Subcutaneous abdominal adipose tissue (tissue), 5 donors: Measurements from ENCODE around the gene OPN1MW3.
"Not testable (repeated sequence)": the region's sequence is repeated elsewhere in the genome, so short reads cannot be mapped to it uniquely, and the experiment has no call there.

ENCODE experiments used
- H3K27ac ChIP-seq: one replicate; pipeline ENCODE4 v1.7.0; 2013; ENCODE audit warnings: low read depth, mild to moderate bottlenecking, inconsistent platforms, low read length, moderate library complexity
- H3K27me3 ChIP-seq, 5 donors: one replicate each; pipeline ENCODE4 v1.7.0; 2013; ENCODE audit warnings: low read length in 5 of 5, inconsistent platforms in 1 of 5; ENCODE audit not compliant: control insufficient read depth in 5 of 5, insufficient read depth in 4 of 5
- H3K36me3 ChIP-seq, 5 donors: one replicate each; pipeline ENCODE4 v1.7.0; 2013; ENCODE audit warnings: low read length in 5 of 5; ENCODE audit not compliant: control insufficient read depth in 5 of 5, insufficient read depth in 5 of 5
- H3K4me1 ChIP-seq, 5 donors: one replicate each; pipeline ENCODE4 v1.7.0; 2013; ENCODE audit warnings: low read length in 5 of 5, mild to moderate bottlenecking in 3 of 5, moderate library complexity in 1 of 5; ENCODE audit not compliant: control insufficient read depth in 5 of 5, insufficient read depth in 5 of 5
- H3K4me3 ChIP-seq, 5 donors: one replicate each; pipeline ENCODE4 v1.7.0; 2013; ENCODE audit warnings: low read length in 5 of 5, low read depth in 1 of 5
- H3K9ac ChIP-seq, 5 donors: one replicate each; pipeline ENCODE4 v1.7.0; 2013; ENCODE audit warnings: low read length in 5 of 5, mild to moderate bottlenecking in 4 of 5, moderate library complexity in 3 of 5
- H3K9me3 ChIP-seq, 5 donors: one replicate each; pipeline ENCODE4 v1.7.0; 2013; ENCODE audit warnings: low read length in 5 of 5; ENCODE audit not compliant: control insufficient read depth in 5 of 5
- donor health status: healthy.
- donor health status: healthy.
- donor health status: healthy.
- donor health status: healthy.
- donor health status: healthy.

Gene OPN1MW3

GRCh38 chrX:154257282-154257681 lies at the start of gene OPN1MW3:
OPN1MW3 (plus strand) TSS chrX:154257582; CDS start chrX:154257620, 38 bp downstream.
- H3K4me1 ChIP-seq, H3K4me3 ChIP-seq, H3K36me3 ChIP-seq, H3K9me3 ChIP-seq, H3K9ac ChIP-seq, H3K27ac ChIP-seq, H3K27me3 ChIP-seq: not testable (repeated sequence)

- H3K4me1 ChIP-seq, H3K27me3 ChIP-seq, H3K9me3 ChIP-seq, H3K9ac ChIP-seq, H3K4me3 ChIP-seq, H3K27ac ChIP-seq, H3K36me3 ChIP-seq: not testable (repeated sequence)
Measured at GRCh38 chrX:154209670-154210418, 47.5 kb upstream of the OPN1MW3 start.

GRCh38 chrX:154211057-154211456 lies 46.3 kb upstream of the OPN1MW3 start:
- H3K9ac ChIP-seq, H3K9me3 ChIP-seq, H3K4me1 ChIP-seq, H3K27ac ChIP-seq, H3K36me3 ChIP-seq, H3K27me3 ChIP-seq, H3K4me3 ChIP-seq: not testable (repeated sequence)

DNA sequence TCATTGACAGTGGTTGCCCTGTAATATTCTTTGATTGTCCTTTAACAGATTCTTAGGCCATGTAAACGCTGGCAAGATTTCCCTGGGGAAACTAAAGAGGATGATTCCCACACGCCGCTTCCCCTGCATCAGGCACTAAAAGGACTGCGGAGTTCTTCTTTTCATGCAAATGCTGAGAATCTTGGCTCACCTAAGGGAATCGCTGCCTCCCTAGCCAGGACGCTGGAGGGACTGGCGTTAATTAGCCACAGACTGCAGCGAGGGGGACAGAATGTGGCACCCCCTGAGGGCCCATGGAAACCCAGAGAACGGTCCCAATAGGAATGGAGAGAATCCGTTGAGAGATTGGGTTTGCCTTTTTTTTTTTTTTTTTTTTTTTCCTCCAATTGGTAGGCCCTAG lies 45.9 kb upstream of the OPN1MW3 start:
- H3K36me3 ChIP-seq, H3K27ac ChIP-seq, H3K4me1 ChIP-seq: not testable (repeated sequence)

GRCh38 chrX:154219456-154219855 lies 37.9 kb upstream of the OPN1MW3 start, which contains the start of gene OPN1MW2:
OPN1MW2 (plus strand) TSS chrX:154219756; CDS start chrX:154219816, 60 bp downstream.
- H3K36me3 ChIP-seq, H3K27me3 ChIP-seq, H3K4me1 ChIP-seq, H3K9me3 ChIP-seq, H3K4me3 ChIP-seq, H3K27ac ChIP-seq, H3K9ac ChIP-seq: not testable (repeated sequence)

More for the DNA sequence above, 45.9 kb upstream of the OPN1MW3 start:
- H3K27me3 ChIP-seq, H3K9me3 ChIP-seq, H3K9ac ChIP-seq, H3K4me3 ChIP-seq: not testable (repeated sequence)

DNA sequence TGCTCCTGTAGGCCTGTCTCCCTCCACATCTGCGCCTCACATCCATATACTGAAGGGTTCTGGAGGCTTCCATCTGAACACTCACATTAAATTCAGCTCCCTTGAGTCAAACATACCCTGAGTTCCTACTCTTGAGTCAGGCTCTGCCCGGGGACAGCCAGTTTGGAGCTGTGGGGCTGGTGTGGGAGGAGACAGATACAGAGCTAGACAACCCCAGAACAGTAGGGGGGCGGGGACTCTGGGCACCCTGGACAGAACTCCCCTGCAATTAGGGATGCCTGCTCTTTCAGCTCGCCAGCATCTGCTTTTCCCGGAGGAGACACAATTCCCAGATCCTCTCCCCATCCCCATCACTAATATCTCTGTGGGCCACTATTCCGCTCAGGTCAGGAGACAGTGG lies 32.1 kb upstream of the OPN1MW3 start:
- H3K4me3 ChIP-seq, H3K27ac ChIP-seq, H3K27me3 ChIP-seq, H3K36me3 ChIP-seq, H3K9me3 ChIP-seq, H3K9ac ChIP-seq, H3K4me1 ChIP-seq: not testable (repeated sequence)

DNA sequence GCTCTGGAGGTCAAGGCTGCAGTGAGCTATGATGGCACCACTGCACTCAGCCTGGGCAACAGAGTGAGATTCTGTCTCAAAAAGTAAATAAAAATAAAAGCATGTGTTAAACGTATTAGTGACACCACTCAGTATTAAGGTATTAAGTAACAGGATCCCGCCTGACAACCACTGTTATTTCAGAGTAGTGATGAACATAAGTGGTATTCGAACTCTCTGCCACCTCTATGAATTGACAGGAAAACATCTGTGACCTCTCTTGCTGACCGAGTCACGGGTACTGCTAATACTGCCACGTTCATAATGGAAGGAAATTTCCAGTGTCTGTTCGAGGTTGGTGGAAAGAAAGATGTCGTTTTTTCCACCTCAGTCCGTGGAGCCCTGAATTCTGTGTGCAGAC lies 30.7 kb upstream of the OPN1MW3 start:
- not testable (repeated sequence) for H3K36me3 ChIP-seq, H3K9me3 ChIP-seq, H3K4me3 ChIP-seq, H3K4me1 ChIP-seq, H3K27me3 ChIP-seq, H3K9ac ChIP-seq, H3K27ac ChIP-seq

- not testable (repeated sequence) for H3K36me3 ChIP-seq, H3K9ac ChIP-seq, H3K4me1 ChIP-seq, H3K27me3 ChIP-seq, H3K9me3 ChIP-seq, H3K4me3 ChIP-seq, H3K27ac ChIP-seq
Measured at GRCh38 chrX:154231443-154231842, 25.9 kb upstream of the OPN1MW3 start.

DNA sequence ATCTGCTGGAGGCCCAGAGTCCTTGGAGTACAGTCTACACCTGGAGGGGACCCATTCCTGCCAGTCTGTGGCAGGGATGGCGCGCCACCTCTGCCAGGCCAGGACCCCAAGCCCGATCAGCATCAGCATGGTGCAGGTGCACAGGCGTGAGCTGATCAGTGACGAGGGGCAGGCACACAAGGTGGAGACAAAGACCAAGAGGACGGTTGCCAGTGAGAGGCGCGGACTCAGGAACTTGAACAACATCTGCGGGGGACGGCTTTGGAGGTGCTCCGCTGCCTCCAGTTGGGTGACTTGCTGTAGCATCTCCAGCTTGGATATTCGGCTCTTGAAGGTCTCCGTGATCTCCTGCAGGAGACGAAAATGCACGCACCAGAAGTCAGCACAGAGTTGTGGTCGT lies 23.8 kb upstream of the OPN1MW3 start:
- H3K9me3 ChIP-seq: not testable (repeated sequence)

GRCh38 chrX:154238939-154239559 lies 18.3 kb upstream of the OPN1MW3 start:
- H3K4me1 ChIP-seq, H3K36me3 ChIP-seq, H3K9ac ChIP-seq, H3K4me3 ChIP-seq, H3K9me3 ChIP-seq, H3K27me3 ChIP-seq, H3K27ac ChIP-seq: not testable (repeated sequence)

More for the DNA sequence above, 23.8 kb upstream of the OPN1MW3 start:
- H3K36me3 ChIP-seq, H3K4me3 ChIP-seq, H3K4me1 ChIP-seq, H3K9ac ChIP-seq, H3K27me3 ChIP-seq, H3K27ac ChIP-seq: not testable (repeated sequence)
